Stimulated activated CD8-positive, alpha-beta memory T cell treated with anti-CD3 and anti-CD28 coated beads, Interleukin-15, amount 100 ng/mL, for 24 hours (primary cell): Measurements from ENCODE around the gene DFFB.
A peak's percentile ranks its signal among the peaks of the same experiment; 100 is the strongest.
"Not testable (repeated sequence)": the region's sequence is repeated elsewhere in the genome, so short reads cannot be mapped to it uniquely, and the experiment has no call there.

Source experiments
- DNase-seq: peaks from one replicate; pipeline ENCODE4 v3.0.0-alpha.2; 2020; ENCODE audit warnings: low read depth

DFFB gene

DNA sequence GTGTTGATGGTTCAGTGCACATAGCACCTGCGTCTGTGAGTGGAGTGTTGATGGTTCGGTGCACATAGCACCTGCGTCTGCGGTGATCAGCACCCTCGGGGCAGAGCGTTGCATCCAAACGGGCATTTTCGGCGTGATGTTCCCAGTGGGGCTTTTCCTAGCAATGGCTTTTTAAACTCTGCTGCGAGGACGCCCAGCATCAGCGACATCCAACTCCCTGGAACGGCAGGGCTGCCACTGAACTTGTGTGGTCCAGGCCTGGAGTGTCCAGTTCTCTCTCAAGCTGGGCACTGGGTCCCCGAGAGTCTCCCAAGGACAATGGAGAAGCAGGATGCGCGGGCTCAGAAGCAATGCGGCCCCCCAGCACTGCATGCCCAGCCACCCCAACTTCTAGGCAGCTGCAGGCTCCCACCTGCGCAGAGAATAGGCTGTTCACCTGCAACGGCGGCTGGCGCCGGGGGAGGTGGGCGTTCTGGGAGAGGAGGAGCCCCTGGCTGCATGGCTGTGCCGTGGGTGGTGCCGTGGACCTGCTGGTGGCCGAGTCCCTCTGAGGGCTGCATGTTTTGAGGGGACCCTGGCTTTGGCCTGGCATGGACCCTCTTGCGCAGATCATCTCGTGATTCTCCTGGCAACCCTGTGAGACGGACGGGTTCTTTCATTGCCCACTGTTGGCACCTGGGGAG lies 52.9 kb downstream of the DFFB start:
- DNase-seq: no peak

DNA sequence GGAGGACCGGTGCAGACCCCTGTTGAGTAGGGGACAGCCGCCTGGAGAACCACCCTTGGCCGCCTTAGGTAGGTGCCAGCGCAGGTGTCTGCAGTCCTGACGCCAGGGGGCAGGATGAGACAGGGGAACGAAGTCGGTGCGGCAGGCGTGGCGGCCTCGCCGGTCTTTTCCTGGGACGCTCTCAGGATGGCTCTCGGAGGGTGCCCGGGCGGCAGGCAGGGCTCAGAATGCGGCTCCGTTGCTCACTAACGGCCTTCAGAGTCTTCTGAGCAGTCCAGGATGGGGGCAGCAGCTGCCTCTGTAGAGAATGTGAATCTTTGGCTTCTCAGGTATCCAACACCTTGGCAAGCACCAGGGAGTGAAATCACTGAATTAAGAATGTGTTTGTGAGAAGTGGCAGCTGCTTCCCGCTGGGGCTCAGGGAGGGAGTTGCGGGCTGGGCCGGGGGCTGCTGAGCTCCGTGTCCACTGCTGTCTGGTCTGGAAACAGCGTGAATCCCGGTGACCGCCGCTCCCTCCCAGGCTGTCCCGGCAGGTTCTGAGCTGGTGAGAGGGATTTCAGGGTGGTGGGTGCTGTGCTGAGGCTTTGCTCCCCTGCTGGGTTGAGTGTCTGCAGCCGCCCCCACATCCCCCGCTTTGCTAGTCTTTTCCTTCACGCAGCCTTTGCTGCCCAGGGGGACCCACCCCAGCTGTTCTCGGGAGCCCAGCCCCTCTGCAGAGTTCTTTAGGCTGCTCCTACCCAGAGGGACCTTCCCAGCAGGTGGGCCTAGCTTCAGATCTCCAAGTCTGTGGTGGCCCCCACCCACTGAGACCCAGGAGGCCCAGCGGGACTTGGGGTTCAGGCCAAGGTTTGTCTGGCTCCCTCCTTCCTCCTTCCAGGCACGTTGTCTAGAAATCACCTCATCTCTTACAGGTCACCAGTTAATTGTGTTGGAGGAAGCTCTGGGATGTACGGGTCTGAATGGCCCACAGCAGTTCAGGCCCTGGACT lies 53.9 kb downstream of the DFFB start:
- peak; percentile 55 for DNase-seq

DNA sequence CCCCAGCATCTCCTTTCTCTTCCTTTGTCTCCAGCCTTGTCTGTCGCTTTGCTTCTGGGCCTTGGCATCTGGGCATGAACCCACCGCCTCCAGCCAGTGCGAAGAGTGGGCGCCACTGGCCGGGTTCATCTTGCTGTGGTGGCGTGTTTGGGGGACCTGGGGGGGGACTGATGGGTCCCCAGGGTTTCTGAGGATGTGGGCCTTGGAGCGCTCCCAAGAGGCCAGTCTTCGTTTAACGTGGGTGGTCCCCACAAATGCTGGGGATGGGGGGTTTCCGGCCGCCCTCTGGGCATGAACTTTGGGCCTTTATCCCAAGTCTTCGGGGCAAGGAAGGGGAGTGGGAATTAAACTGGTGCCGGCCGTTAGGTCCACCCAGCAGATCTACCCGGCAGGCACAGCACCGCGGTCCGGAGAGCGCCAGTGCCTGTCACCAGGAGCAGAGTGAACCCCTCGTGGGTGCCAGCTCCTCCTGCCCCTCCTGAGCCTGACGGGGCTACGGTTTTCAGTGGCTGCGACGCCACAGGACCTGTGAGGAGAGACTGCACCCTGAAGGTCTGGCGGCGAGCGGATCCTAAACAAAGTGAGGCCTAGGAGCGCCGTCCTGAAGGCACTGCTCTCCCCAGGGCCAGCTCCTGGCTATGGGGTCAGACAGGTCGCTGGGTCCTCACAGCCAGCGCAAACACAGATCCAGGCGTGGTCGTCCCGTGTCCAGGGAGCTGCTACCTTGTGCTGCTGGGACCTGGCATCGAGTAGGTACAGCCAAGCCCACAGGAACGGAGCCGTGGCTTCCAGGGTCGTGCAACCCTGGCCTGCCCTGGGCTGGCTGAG lies 54.9 kb downstream of the DFFB start:
- no peak for DNase-seq

DNA sequence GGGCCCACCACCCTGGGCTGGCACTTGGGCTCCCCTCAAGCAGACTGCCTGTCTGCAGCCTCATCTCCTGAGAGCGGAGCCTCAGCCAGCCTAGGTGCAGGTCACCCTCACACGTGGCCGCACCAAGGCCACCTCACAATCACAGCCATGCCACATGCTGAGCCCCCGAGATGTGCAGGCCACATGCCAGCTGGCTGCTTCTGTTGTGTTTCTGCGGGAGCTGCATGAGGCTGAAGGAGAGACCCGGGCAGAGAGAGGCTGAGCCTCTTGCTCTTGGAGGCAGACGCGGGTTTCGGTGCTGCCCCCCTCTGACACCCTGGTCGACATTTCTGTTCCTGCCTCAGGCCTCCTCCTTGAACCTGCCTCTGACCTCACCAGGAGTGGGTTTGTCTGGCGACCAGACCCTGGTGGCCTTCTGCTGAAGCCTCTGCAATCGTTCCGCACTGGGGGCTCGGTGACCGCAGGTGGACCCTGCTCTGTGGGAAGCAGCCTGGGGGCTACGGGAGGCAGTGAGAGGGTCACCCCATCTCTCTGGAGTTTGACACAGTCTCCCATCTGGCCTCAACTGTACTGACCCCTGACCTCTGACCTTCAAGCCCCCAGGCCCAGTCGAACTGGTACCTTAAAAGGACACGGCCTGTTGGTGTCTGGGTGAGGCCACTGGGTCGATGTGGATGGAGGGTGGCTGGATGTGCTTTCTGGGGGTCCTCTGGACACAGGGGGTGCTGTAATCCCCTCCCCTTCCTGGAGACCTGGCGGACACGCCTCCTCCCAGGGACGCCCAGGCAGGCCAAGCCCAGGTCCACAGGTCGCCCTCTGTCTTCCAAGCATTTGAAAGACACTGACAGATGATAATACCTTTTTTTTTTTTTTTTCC lies 55.8 kb downstream of the DFFB start:
- no peak for DNase-seq

DNA sequence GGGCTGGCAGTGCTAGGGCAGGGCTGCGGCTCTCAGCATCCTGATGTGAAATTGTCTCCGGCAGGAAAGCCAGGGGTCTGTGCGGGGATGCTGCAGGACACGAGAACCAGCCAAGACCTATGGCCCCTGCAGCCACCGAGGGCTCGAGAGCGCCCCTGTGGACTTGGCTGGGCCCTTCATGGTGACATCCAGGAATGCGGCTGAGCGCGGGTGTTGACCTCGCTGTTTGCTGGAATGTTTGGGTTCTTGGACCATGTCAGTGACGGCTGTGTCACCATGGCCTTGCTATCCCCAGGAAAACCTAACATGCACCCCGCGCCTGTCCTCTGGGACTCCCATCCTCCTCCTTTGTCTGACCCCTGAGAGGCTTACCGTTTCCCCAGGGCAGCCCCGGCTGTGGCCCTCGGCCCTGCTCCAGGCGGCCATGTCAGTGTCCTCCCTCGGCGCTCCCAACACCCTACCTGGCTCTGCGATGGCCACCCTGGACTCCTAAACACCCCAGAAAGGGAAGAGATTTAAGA lies 57.1 kb downstream of the DFFB start:
- DNase-seq: no peak

DNA sequence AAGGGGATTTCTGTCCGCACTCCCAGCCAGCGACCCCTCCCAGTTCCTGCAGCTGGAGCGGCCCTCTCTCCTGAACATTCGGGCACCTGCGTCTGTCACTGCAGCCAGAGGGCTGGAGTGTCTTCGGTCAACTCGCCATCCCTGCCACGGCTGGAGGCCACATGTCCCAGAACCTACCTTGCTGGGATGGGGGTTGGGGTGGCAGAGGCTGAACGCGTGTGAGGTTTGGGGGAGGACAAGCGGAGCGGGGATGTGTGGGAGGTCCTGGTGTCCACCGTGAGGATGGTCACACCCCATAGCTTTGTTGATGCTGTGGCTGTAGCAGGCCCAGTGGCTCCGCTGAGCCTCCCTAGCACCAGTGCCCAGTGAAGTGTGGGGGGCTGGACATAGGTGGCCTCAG lies 57.6 kb downstream of the DFFB start:
- DNase-seq: no peak

DNA sequence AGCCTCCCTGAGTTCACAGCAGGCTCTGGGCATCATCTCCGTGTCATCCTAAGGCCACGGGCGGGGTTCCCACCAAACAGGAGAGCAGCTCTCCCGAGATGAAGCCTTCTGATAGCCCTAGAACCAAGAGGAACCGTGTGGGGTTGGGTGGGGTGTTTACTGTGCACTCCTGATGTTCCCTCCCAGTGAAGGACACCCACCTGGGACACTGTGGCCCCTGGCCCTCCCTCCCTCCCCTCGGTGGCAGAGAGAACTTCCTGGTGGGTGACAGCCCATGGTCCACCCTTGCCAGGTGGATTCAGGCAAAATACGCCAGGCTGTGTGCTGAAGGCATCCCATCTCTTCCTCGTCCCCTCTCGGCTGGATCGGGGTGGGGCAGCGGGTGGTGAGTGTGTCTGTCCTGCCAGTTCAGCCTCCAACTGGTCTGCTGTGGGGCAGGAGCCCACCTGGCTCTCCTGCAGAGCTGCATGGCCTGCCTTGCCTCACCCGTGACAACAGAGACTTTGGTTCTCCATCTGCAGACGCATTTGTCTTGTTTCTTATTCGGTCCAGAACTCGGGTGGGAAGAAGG lies 58.4 kb downstream of the DFFB start:
- no peak for DNase-seq

DNA sequence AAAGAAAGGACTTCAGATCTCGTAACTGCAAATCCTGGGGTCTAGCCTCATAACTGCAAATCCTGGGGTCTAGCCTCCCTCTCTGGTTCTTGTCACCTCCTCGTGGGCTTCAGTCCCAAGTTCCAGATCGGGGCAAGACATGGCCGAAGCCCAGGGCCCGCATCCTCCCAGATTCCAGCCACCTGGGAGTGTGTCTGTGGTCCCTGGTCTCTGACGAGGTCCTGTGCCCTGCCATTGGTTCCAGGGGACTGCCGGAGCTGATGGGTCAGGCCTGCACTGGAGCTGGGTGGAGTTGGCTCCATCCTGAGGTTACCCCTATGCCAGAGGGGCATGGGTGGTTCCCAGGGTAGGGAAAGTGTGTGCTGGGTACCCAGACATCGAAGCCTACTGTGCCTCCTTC lies 60.5 kb downstream of the DFFB start:
- DNase-seq: no peak

DNA sequence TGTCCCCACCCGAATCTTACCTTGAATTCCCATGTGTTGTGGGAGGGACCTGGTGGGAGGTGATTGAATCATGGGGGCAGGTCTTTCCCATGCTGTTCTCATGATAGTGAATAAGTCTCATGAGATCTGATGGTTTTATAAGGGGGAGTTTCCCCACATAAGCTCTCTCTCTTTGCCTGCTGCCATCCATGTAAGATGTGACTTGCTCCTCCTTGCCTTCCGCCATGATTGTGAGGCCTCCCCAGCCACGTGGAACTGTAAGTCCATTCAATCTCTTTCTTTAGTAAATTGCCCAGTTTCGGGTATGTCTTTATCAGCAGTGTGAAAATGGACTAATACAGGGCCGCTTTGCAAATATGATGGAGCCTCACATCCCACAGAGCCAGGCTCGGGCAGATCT lies 61.1 kb downstream of the DFFB start:
- not testable (repeated sequence) for DNase-seq

DNA sequence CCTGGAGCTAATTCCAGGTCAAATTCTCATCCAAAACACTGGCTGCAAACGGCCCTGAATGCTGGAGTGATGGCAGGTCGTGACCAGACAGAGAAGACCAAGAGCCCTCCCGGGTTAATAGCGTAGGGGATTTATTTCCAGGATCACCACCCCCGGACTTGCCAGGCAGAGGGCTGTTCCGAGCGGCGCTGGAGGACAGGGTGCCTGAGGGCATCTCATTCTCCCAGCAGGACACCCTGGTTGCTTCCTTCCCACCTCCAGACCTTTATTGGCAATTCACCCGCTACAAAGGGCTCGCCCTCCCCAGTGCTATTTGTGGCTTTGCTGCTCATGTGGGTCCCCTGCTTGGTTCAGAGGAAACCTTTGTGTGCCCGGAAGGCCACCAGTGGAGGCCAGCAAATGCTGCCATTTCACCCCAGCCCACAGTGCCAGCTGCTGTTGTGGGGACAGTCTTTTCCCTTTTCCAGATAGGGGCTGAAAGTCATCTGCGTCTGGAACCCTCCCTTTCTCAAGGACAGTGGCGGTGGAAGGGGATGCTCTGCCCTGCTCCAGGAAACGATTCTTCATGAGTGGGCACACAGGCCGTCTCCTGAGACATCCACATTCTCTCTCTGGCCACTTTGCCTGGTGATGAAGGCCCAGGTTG lies 61.8 kb downstream of the DFFB start:
- DNase-seq: no peak

DNA sequence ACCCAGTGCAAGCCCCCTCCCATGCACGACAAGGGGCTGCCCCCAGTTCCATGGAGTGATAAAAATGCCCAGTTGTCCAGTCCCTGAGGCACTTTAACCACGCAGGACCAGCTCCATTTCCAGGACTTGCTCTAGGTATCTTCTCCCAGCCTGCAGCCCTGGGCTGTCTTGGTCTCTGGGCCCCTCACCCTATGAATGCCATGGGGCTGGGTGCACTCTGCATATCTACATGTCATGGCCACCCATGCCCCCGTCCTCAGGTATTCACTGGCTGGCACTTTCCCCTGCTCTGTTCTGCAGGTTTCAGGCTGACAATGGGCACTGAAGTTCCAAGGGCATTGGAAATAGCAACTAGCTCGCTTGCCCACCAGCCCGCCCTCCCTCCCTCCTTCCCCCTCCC lies 62.4 kb downstream of the DFFB start:
- DNase-seq: no peak

DNA sequence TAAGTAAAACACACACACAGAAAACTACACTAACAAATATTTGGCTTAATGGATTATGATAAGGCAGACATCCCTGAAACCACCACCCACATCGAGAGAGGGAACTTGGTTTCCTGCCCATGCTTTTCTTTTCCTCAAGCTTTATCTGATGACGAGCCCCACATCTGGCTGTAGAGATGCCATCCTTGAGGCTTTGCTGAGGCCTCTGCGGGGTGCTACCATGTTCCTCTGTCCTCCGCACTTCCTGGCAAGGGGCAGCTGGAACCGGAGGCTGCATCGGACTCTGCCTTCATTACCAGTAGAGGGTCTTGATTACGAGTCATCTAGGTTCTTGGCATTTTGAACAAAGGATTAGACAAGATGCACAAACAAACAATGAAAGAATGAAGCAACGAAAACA lies 64.5 kb downstream of the DFFB start:
- no peak for DNase-seq

DNA sequence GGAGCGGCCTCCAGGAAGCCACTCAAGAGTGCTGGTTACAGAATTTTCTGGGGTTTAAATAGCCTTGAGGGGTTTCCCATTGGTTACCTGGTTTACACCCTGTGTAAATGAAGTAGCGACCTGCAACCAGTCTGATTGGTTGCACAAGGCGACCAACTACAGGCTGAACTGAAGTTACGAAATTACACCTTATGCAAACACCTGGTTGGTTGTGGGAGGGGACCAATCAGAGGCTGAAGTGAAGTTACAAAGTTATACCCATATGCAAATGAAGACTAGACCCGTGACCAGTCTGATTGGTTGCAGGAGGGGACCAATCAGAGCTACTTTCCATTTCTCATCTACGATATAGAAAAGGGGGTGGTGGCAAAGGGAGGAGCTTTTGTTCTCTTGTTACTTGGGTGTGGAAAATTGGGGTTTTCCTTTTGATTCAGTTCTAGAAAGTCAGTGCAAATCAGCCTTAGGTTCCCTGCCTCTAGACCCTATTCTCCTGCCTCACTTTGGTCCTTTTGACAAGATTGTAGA lies 65.0 kb downstream of the DFFB start:
- no peak for DNase-seq

DNA sequence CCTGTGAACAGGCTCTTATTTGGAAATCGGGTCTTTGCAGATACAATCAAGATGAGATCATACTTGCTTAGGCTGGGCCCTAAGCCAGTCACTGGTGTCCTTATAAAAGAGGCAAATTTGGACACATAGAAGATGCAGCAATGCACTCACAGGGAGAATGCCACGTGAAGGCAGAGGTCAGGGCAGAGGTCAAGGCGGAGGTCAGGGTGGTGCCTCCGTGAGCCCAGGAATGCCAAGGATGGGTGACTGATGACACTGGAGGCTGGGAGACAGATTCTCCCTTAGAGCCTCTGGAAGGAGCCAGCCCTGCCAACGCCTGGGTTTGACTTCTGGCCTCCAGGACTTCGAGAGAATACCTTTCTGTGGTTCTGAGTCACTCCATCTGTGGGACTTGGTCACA lies 65.6 kb downstream of the DFFB start:
- no peak for DNase-seq

DNA sequence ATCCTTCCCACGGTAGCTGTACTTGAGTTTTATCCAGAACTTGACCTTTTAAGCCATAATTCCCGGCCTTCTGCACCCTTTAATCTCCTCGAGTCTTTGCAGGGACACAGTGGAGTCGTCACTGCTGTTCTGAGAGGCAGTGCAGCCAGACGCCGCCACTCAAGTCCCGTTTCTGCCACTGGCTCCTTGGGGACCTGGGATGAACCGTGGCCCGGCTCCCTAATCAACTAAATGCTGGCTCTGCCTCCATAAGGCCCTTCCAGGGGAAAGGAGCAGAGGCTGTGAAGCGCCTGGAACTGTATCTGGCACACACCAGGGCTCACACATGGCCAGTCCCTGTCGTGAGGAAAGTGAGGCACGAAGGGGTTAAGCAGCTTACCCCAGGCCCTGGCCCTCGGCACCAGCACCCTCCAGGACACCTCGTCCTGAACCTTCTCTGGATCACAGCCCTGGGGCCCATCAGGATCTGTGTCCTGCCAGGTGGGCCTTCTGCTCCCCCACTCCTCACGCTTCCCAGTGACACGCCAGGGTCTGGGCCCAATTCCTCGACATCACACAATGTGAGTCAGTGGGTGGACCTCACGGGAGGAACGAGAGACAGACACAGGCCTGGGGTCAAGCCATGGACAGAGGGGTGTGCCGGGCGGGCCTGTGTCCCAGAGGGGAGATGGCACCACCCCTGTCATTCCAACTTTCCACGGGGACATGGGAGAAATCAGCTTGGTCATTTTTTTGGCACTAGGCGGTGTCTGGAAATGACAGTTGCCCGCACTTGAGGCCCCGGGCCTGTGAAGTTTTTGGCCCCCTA lies 66.3 kb downstream of the DFFB start:
- DNase-seq: no peak

DNA sequence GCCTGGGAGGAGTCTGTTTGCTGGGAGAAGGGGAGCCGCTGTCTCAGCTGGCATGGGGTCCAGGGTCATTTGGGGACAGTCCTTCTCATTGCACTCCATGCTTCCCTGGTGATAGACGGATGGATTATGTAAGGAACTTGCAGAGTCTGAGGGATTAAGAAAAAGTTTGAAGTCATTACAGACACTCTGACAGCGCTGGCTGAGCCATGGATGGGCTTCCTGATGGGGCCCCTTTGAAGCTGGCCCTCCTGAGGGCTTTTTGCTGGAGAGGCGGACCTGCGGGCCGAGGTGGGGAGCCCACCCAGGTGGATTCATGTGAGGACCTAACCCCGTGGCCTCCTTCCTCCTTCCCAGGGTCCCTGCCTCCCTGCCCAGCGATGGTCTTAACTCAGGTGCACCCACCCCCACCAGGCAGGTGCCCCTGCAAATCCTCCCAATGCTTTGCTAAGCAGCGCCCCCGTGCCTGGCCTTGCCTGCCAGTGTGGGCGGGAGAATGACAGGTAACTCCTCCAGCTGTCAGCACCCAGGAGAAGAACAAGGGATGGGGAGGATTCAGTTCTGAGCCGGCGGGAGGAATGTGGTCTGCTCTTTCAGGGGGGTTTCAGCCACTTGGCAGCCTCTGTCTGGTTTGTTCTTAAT lies 67.0 kb downstream of the DFFB start:
- DNase-seq: no peak

DNA sequence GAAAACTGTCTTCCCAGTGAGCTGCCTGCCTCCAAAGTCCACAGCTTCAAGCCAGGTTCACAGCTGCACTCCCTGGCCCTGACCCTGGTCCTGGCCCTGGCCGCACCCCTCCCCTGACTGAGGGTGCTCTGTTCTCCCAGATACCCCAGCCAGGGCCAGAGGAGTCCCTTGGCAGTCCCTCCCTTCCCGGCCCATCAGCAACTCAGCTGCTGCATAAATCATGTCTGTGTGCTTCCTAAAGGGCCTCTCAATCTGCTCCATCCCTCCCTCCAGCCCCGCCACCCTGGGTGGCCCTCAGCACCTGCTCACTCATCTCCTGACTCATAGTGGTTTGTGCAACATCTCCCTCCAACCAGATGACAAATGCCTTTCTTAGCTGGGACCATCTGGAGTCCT lies 67.5 kb downstream of the DFFB start:
- DNase-seq: no peak

DNA sequence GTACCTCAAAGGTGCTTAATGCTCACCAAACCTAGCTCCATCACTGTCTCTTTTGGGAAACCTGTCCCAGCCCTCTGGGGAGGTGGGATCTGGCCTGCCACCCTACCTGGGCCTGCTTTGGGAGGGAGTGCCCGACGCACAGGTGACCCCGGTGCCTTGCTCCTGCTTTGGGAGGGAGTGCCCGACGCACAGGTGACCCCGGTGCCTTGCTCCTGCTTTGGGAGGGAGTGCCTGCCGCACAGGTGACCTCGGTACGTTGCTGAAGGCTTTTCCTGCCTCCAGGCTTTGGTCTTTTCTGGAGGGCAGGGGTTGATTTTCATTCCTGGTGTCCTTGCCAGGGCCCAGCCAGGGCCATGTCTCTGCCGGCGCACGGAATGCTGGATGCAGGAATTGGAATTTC lies 68.0 kb downstream of the DFFB start:
- DNase-seq: no peak

DNA sequence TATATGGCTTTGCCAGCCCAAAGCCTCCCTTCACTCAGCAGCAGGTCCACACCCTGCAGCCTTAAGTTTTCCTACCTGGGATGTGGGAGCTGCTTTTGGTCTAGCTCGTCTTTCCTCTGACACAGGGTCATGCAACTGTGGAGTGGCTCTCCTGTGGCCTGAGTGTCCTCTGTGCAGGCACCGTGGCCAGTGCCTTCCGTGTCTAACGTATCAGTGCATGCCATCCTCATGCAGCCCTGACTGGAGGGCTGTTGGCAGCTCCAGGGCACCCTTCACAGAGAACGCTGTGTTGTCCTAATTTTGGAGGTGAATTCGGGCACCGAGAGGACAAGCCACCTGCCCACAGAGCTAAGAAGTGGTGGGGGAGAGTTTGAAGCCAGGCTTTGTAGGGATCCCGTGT lies 68.5 kb downstream of the DFFB start:
- DNase-seq: no peak
